ENCODE measurements around the gene ABLIM1. TPM values are rescaled to one million over a fixed set of nuclear protein-coding genes. Genes with fewer than 3 reads are reported as not detected.

ABLIM1 gene
- total and polyA plus RNA-seq, 10 of the 15 experiments (the other 5 are each of a cell fraction or from before 2014, with no cell fraction given): 14.2 to 50.5 (median 28.1) TPM

DNA sequence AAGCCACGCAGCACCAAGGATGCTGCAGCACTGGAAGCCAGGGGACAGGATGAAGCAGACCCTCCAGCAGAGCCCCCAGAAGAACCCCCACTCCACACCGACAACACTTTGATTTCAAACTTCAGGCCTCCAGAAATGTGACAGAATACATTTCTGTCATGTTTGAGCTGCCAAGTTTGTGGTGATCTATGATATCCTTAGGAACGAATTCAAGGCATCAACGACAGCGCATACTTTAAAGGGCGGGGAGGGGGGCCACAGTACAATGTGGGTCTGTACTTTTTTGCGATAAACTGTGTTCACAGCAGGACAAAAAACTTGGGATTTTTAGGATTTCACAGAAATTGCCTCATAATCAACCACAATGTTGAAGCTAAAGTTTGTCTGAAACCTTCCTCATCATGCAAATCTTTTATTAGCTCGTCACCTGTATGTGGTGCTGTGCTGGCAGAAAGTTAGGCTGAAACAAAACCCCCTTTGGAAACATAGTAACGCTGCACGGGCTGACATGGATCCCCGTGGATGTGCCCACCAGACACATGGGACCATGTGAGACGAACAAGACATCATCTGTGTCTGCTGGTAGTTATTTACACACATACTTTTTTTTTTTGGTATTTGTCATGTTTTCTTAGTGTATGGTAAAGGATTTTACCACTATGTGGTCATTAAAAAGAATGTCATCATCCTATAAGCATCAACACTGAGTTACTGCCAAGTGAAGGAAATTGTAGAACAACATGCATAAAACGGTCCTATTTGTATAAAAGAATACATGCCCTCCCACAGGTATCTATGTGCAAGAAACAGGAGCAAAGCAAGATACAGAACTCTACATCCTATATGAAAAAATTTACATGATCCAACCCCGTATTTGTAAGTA lies 140.5 kb downstream of the ABLIM1 start:
- no TSS peak for BruUV-seq (replicated peaks)
- RAD21 ChIA-PET (ENCODE audit: unreplicated experiment): interaction anchor here (1.4 to 1.7 kb wide), 2 partner anchors 46 to 613 kb away, joined by 3 to 6 read pairs; no protein-coding TSS in a partner anchor
- Histone ChIP-seq H4K20me1 (ENCODE audit: control insufficient read depth, insufficient read depth) (no peaks in the 10 kb centered on the region), H3K27ac (ENCODE audit: control insufficient read depth, insufficient read depth) (no peak overlapping the region), H3K36me3 (ENCODE audit: control insufficient read depth in 2 of 2, insufficient read depth in 2 of 2, low read length in 1 of 2) (no peaks in the 10 kb centered on the region), H3K4me1 (ENCODE audit: control insufficient read depth, insufficient read depth, low read length) (no peaks in the 10 kb centered on the region), H3K79me2 (ENCODE audit: control insufficient read depth, insufficient read depth, low read length) (peaks cover 1% of the 10 kb centered on the region; the same call in 1 of the 2 replicates), H3K4me2 (ENCODE audit: control insufficient read depth, insufficient read depth) (no peak overlapping the region), H3K4me3 (no peak overlapping the region), H2AFZ (ENCODE audit: control insufficient read depth, low read depth, low read length) (no peak overlapping the region), H3K9ac (ENCODE audit: control insufficient read depth, insufficient read depth, low read length) (no peak overlapping the region), H3K27me3 (replicated peaks in 1 of 2; ENCODE audit: control insufficient read depth in 2 of 2, insufficient read depth in 2 of 2, low read length in 1 of 2) (no peaks in the 10 kb centered on the region), H3K9me3 (replicated peaks; ENCODE audit: control insufficient read depth, insufficient read depth, low read length) (no peaks in the 10 kb centered on the region)
- POLR2A ChIA-PET: interaction anchor here (1.0 kb wide), 1 partner anchor 18 kb away, joined by 3 read pairs; no protein-coding TSS in a partner anchor
- ATAC-seq: no peak
- TF ChIP-seq MTA2 (IDR thresholded peaks at IDR 0.05; ENCODE audit: low read depth): no peak
- TF ChIP-seq CBFB (IDR thresholded peaks at IDR 0.05; ENCODE audit: low read depth): no peak
- no peak for TF ChIP-seq CEBPB (IDR thresholded peaks at IDR 0.05; ENCODE audit: borderline replicate concordance in 1 of 2, low read depth in 2 of 2, low read length in 2 of 2)
- no peak for TF ChIP-seq ZNF592 (IDR thresholded peaks at IDR 0.05)
- no peak for TF ChIP-seq BHLHE40 (IDR thresholded peaks at IDR 0.05; ENCODE audit: borderline replicate concordance in 1 of 2, low read depth in 2 of 2, low read length in 1 of 2)
- TF ChIP-seq JUND (IDR thresholded peaks at IDR 0.05; ENCODE audit: low read depth, low read length): no peak
- TF ChIP-seq ETV6 (conservative IDR thresholded peaks at IDR 0.05 in 1 of 2, IDR thresholded peaks at IDR 0.05 in 1 of 2; ENCODE audit: borderline replicate concordance in 1 of 2, low read depth in 1 of 2): no peak
- TF ChIP-seq ATF3 (IDR thresholded peaks at IDR 0.05; ENCODE audit: borderline replicate concordance, extremely low read depth, low read depth, low read length): no peak
- no peak for TF ChIP-seq KLF5 (IDR thresholded peaks at IDR 0.05; ENCODE audit: partially characterized antibody)
- SMC1A ChIA-PET (ENCODE audit: uncharacterized antibody, unreplicated experiment): interaction anchor here (1.1 to 3.0 kb wide), 5 partner anchors 8 to 47 kb away, joined by 3 to 11 read pairs (median 5); no protein-coding TSS in a partner anchor
- WGBS (ENCODE audit: insufficient coverage, insufficient replicate concordance, low lambda C conversion rate, missing lambda C conversion rate): 68% methylated on average over 14 of the region's 14 CpGs
- intact Hi-C loops (cut with micrococcal nuclease; ENCODE audit: unreplicated experiment): no loop called here
- DNase-seq (ENCODE audit: low read depth, low spot score): no peak
- in situ Hi-C loops (cut with MboI): no loop called here
- CTCF ChIA-PET: interaction anchor here (2.0 to 2.2 kb wide), 3 partner anchors 10 to 46 kb away, joined by 6 to 10 read pairs (median 8); no protein-coding TSS in a partner anchor
- FAIRE-seq: no peak
